Measurements from ENCODE around the gene CENPC.
"Not testable (repeated sequence)": the region's sequence is repeated elsewhere in the genome, so short reads cannot be mapped to it uniquely, and the experiment has no call there.

The CENPC gene

DNA sequence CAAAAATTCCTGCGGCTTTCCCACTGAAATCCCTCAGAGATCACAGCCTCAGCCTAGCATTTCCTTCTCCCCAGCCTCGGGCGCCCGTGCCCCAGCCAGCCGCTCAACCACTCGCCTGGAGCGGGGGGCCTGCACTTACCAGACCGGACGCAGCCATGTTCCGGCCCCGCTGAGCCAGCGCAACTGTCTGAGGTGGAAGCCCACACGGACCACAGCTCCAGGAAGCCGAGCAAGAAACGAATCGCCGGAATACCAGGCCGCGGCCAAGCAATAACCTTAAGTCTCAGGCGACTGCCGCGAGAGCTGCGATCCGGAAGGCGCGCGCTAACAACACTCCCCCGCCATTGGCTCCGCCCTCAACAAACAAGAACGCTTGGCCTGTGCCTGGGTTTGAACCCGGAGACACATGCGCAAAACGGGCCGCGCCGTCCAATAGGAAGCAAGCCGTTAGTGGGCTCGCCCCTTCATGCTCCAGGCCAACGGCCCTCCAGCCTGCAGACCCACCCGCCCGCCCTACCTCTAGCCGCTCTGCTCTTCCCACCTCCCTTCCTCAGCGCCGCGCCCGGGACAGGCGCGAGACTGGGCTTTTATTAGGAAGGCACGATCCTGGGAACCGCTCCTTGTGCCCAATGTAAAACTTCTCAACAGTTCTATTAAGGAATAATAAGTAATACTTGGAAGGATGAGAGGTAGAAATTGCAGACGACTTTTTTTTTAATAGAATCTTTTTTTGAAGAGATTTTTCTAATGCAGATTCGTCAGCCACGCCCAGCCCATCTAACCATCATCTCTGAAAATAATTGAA lies at the start of gene CENPC:
Gene CENPC (minus strand): TSS at position 305 of the 805 bp plus-strand sequence. CDS start 148 bp downstream, at position 157.
- DNase-seq: peak; percentile 86

- DNase-seq: no peak
These were observed 48.5 kb upstream of the CENPC start for GRCh38 chr4:67593741-67594175.

- no peak for DNase-seq
These were observed 41.9 kb upstream of the CENPC start for GRCh38 chr4:67587156-67587555.

DNA sequence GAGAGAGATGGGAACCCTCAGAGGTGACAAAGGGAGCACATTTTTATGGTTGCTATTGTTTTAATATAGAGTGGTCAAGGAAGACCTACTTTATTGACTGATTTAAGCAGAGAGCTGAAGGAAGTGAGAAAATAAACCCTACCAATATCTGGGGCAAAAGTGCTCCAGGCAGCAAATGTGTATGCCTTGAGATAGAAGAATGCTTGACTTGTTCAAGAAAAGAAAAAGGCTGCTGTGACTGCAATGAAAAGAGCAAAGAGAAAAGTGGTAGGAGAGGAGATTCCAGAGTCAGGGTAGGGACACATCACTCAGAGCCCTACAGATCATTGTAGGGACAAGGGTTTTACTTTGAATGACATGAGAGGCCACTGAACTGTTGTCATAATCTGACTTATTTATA lies 39.2 kb upstream of the CENPC start:
- no peak for DNase-seq

GRCh38 chr4:67581913-67582312 lies 36.6 kb upstream of the CENPC start:
- DNase-seq: no peak

GRCh38 chr4:67581208-67581857 lies 36.0 kb upstream of the CENPC start:
- DNase-seq: no peak

- no peak for DNase-seq
These were observed 35.3 kb upstream of the CENPC start for GRCh38 chr4:67580577-67580976.

- no peak for DNase-seq
These were observed 31.2 kb upstream of the CENPC start for GRCh38 chr4:67576538-67576937.

- DNase-seq: no peak
These were observed 30.8 kb upstream of the CENPC start for GRCh38 chr4:67576059-67576466.

GRCh38 chr4:67575232-67576058 lies 30.1 kb upstream of the CENPC start:
- DNase-seq: no peak

GRCh38 chr4:67573193-67573592 lies 27.9 kb upstream of the CENPC start:
- no peak for DNase-seq

DNA sequence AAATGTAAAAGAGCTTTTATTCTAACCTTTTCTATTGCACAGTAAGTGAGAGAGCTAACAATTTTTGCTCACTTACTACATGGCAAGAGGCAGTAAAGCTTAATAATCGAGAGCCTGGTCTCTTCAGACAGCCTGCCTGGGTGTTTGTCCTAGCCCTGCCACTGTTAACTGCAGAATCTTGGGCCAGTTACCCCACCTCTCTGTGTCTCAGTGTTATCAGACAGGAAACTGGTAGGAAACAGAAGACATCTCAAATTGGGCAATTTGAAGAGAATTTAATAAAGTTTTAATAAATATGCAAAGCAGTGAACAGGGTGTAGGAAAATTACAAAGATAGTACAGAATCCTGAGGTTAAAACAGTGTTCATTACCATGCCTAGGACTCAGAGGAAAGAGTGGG lies 26.7 kb upstream of the CENPC start:
- no peak for DNase-seq

- DNase-seq: no peak
These were observed 25.2 kb upstream of the CENPC start for GRCh38 chr4:67570537-67570936.

DNA sequence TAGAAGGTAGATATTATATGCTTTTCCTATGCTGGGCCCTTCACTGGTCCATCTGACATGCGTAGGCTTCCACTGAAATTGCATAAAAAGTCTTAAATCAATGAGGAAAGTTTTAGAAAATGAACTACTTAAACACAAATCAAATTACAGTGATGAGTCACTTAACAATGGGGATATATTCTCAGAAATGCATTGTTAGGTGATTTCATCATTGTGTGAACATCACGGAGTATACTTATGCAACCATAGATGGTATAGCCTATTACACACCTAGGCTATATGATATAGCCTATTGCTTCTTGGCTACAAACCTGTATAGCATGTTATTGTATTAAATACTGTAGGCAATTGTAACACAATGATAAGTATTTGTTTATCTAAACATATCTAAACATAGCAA lies 23.5 kb upstream of the CENPC start:
- DNase-seq: no peak

GRCh38 chr4:67566335-67566734 lies 21.0 kb upstream of the CENPC start:
- DNase-seq: no peak

DNA sequence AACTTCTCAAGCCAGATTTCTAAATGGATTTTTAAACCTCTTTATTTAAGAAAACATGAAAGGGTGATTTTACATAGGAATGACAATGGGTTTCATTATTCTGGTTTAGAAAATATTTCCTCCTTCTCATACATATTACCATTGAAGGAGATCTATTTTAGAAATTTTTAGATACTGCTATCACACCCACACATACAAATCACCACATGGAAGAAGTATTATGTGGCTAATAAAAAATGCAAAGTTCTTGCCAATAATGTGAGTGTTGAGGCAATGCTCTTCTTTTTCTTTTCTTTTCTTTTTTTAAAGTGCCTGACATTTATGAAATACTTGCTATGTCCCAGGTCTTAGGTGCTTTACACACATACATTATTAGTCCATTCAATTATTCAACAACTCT lies 20.0 kb upstream of the CENPC start:
- no peak for DNase-seq

DNA sequence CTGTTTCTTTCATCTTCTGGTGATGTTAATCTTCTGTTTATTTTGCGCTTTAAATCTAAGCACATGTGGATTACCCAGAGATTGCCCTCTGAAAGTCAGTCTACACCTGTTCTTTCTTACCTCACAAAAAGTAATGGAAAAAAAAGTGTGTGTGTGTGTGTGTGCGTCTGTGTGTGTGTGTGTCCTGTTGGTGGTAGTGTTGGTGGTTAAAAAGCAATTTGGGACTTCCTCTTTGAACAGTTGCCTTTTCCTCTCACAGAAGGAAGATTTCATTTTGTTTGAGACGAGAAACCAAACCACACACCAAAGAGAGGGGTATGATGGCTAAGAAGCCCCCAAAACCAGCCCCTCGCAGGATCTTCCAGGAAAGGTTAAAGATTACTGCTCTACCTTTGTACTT lies 13.2 kb upstream of the CENPC start, which contains the start of gene STAP1:
Gene STAP1 (plus strand): TSS at position 235 of the 400 bp plus-strand sequence. CDS start 83 bp downstream, at position 318.
- no peak for DNase-seq

DNA sequence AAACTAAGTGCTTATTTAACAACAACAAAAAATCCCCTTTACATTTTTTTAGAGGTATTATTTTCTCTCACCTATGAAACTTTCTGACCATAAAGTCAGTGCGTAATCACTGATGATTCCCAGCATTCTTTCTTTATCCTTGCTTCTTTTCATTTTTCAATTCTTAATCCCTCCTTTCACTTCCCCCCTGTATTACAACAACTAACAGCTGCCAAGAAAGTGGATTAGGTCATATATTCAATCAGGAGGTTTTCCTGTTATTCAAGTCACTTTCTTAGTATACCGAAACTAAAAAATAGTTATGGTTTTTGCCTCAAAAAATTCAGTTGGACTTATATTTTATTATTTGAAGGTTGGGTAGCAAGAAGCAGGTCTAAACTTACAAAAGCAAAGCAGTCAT lies 11.1 kb upstream of the CENPC start:
- DNase-seq: no peak

- no peak for DNase-seq
These were observed 10.1 kb upstream of the CENPC start for GRCh38 chr4:67555447-67555846.

DNA sequence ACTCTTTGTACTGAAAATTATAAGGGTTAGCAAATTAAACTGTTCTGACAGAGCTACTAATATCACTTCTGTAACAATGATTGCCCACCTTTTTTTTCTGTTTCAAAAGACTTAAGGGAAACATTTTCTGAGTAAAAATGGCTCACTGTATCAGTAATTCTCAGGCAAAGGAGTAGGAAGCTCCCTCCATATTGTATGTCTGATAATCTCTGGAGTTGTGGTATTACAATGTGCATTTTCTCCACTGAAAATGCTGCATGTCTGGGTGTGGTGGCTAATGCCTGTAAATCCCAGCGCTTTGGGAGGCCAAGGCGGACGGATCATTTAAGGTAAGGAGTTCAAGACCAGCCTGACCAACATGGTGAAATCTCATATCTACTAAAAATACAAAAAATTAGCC lies 8.8 kb upstream of the CENPC start:
- DNase-seq: no peak

DNA sequence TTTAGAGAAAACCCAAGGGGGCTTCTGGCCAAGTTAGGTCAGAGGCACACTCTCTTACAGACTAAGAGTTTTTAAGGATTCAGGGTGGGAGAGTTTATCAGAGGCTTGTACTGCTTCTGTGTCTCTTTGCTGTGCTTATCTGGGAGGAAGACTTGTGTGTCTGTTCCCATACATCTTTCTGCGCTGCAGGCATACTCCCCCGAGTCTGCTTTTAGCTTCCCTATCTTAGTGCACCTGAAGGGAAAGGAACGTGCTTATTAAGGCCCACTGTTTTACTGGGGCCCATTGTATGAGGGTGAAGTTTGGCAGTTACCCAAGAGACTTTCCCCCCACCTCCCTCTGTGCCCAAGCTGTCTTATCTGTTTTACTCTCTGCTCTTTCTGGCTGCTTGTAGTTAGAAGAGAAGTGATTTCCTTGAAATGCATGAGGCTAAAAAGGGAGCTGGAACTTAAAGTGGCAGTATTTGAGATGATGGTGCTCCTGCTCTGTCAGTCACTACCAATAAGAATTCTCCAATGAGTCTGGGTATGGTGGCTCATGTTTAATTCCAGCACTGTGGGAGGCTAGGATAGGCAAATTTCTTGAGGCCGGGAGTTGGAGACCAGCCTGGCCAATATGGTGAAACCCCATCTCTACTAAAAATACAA lies 7.0 kb upstream of the CENPC start:
- DNase-seq: not testable (repeated sequence)

DNA sequence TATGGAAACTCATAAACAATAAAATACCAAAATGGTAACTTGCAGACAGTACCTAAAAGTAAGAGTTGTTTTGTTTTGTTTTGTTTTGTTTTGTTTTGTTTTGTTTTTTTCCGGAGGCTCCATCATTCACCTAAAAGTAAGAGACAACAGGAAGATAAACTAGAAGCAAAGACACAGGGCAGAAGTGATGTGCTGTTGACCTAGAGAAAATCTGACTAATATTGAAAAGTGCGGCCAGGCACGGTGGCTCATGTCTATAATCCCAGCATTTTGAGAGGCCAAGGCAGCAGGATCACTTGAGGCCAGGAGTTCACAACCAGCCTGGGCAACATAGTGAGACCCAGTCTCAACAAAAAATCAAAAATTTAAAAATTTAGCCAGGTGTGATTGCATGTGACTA lies 5.6 kb upstream of the CENPC start:
- DNase-seq: no peak

- DNase-seq: no peak
These were observed 5.1 kb upstream of the CENPC start for GRCh38 chr4:67550451-67550850.

All from activated T-cell treated with anti-CD3 and anti-CD28 coated beads, Interleukin-2, amount 50 U/mL, for 1 hour (primary cell).